OCI-LY3 (cell line): Measurements from ENCODE around the gene HDGFL2.

ENCODE experiments used
- EZH2phosphoT487 ChIP-seq: fragments of 200-600 bp; shearing (Covaris generic); IDR thresholded peaks from 2 replicates; pipeline ENCODE4 v1.6.1; 2018; ENCODE audit warnings: antibody characterized with exemption, mixed run types, low read depth
- TF ChIP-seq, protein P1 (sequence below): fragments of 200-600, 300-600 bp; sonication (generic); IDR thresholded peaks from 2 replicates; pipeline ENCODE4 v1.5.1; 2014; ENCODE audit warnings: antibody characterized with exemption, low read length, low read depth

DNA sequence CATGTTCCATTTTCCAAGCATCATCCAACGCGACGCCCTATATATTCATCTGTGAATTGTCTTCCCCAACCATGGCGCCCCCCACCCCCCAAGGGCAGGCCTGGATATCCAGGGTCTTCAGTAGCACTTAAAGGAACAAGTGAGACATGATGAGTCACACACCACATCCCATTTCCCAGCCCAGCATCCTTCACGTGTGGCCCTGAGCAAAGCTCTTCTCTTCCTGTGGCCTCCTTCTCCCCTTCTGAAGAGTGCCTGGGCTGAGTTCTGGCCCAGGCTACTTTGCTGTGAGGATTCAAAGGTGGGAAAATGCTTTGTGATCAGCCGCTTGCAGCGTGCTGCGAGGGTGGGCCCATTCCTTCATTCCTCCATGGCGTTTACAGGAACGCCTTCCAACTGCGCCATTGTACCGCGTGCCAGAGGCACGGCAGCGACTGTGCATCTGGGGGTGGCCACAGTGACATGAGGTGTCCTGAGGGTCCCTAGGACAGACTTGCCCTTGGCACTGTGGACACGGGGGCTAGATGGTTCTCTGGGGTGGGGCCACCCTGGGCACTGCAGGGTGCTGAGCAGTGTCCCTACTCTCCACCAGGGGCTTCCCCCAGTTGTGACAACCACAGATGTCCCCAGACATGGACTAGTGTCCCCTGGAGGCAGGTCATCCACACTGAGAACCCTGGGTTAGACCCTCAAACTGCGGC is 34.5 kb downstream of the HDGFL2 start:
- TF ChIP-seq, protein P1, sequence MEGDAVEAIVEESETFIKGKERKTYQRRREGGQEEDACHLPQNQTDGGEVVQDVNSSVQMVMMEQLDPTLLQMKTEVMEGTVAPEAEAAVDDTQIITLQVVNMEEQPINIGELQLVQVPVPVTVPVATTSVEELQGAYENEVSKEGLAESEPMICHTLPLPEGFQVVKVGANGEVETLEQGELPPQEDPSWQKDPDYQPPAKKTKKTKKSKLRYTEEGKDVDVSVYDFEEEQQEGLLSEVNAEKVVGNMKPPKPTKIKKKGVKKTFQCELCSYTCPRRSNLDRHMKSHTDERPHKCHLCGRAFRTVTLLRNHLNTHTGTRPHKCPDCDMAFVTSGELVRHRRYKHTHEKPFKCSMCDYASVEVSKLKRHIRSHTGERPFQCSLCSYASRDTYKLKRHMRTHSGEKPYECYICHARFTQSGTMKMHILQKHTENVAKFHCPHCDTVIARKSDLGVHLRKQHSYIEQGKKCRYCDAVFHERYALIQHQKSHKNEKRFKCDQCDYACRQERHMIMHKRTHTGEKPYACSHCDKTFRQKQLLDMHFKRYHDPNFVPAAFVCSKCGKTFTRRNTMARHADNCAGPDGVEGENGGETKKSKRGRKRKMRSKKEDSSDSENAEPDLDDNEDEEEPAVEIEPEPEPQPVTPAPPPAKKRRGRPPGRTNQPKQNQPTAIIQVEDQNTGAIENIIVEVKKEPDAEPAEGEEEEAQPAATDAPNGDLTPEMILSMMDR: no peak
- TF ChIP-seq EZH2phosphoT487: no peak
